ENCODE results near the gene RAP1A.

Gene RAP1A

GRCh38 chr1:111638320-111638719, 18.7 kb downstream of the RAP1A start:
- TF ChIP-seq POLR2A (IDR thresholded peaks at IDR 0.05; ENCODE audit: extremely low read depth, insufficient read length) = no peak
- no peak for TF ChIP-seq MAX (IDR thresholded peaks at IDR 0.05; ENCODE audit: low read depth, low read length)
- no peak for TF ChIP-seq MYC (IDR thresholded peaks at IDR 0.05; ENCODE audit: low read depth, low read length)
- TF ChIP-seq CTCF (IDR thresholded peaks at IDR 0.05; ENCODE audit: low read depth, low read length) = no peak
- no peak for DNase-seq (ENCODE audit: low read depth)
- H3K4me3 ChIP-seq (ENCODE audit: low read depth, low read length) = no peak overlapping the region

GRCh38 chr1:111639602-111640198, 20.1 kb downstream of the RAP1A start:
- no peak overlapping the region for H3K4me3 ChIP-seq (ENCODE audit: low read depth, low read length)
- TF ChIP-seq POLR2A (IDR thresholded peaks at IDR 0.05; ENCODE audit: extremely low read depth, insufficient read length) (no peak), MAX (IDR thresholded peaks at IDR 0.05; ENCODE audit: low read depth, low read length) (no peak), CTCF (IDR thresholded peaks at IDR 0.05; ENCODE audit: low read depth, low read length) (no peak), MYC (IDR thresholded peaks at IDR 0.05; ENCODE audit: low read depth, low read length) (no peak)
- no peak for DNase-seq (ENCODE audit: low read depth)

- TF ChIP-seq CTCF (IDR thresholded peaks at IDR 0.05; ENCODE audit: low read depth, low read length) = no peak
- no peak for TF ChIP-seq MYC (IDR thresholded peaks at IDR 0.05; ENCODE audit: low read depth, low read length)
- TF ChIP-seq MAX (IDR thresholded peaks at IDR 0.05; ENCODE audit: low read depth, low read length) = no peak
- TF ChIP-seq POLR2A (IDR thresholded peaks at IDR 0.05; ENCODE audit: extremely low read depth, insufficient read length) = no peak
- no peak overlapping the region for H3K4me3 ChIP-seq (ENCODE audit: low read depth, low read length)
- DNase-seq (ENCODE audit: low read depth) = no peak
Measured at GRCh38 chr1:111643097-111643496, 23.5 kb downstream of the RAP1A start.

- no peak overlapping the region for H3K4me3 ChIP-seq (ENCODE audit: low read depth, low read length)
- DNase-seq (ENCODE audit: low read depth) = no peak
- no peak for TF ChIP-seq CTCF (IDR thresholded peaks at IDR 0.05; ENCODE audit: low read depth, low read length)
- TF ChIP-seq MAX (IDR thresholded peaks at IDR 0.05; ENCODE audit: low read depth, low read length) = no peak
- TF ChIP-seq POLR2A (IDR thresholded peaks at IDR 0.05; ENCODE audit: extremely low read depth, insufficient read length) = no peak
- no peak for TF ChIP-seq MYC (IDR thresholded peaks at IDR 0.05; ENCODE audit: low read depth, low read length)
Measured at GRCh38 chr1:111643696-111644095, 24.1 kb downstream of the RAP1A start.

GRCh38 chr1:111644506-111644905, 24.9 kb downstream of the RAP1A start:
- no peak for DNase-seq (ENCODE audit: low read depth)
- TF ChIP-seq POLR2A (IDR thresholded peaks at IDR 0.05; ENCODE audit: extremely low read depth, insufficient read length) (no peak), MAX (IDR thresholded peaks at IDR 0.05; ENCODE audit: low read depth, low read length) (no peak), MYC (IDR thresholded peaks at IDR 0.05; ENCODE audit: low read depth, low read length) (no peak), CTCF (IDR thresholded peaks at IDR 0.05; ENCODE audit: low read depth, low read length) (no peak)
- H3K4me3 ChIP-seq (ENCODE audit: low read depth, low read length) = no peak overlapping the region

All from NB4 (cell line).